Uterus (tissue), 2 donors: ENCODE results near the gene KIF17.

Experiments
- CTCF ChIP-seq, 4 experiments: fragments of 200-600 bp in 2 of 4; fragments of 450-650 bp in 2 of 4; sonication (generic) in 2 of 4; IDR thresholded peaks; one replicate each; pipeline ENCODE4 v1.5.1; 2016 to 2019; ENCODE audit warnings: antibody characterized with exemption in 4 of 4, mild to moderate bottlenecking in 2 of 4, moderate library complexity in 1 of 4
- POLR2A ChIP-seq, 2 donors: fragments of 450-650 bp; IDR thresholded peaks; one replicate each; pipeline ENCODE4 v1.6.1; 2016; ENCODE audit warnings: antibody characterized with exemption in 2 of 2, mild to moderate bottlenecking in 1 of 2, moderate library complexity in 1 of 2

GRCh38 chr1:20698195-20698910 is 19.5 kb downstream of the KIF17 start:
- TF ChIP-seq POLR2A (IDR thresholded peaks at IDR 0.05) (no peak), CTCF (IDR thresholded peaks at IDR 0.05) (no peak)
